Skeletal muscle tissue (tissue), 4 donors: Measurements from ENCODE around the gene LRRC47. TPM values are rescaled to one million over a fixed set of nuclear protein-coding genes. Genes with fewer than 3 reads are reported as not detected.
"Not testable (repeated sequence)": the region's sequence is repeated elsewhere in the genome, so short reads cannot be mapped to it uniquely, and the experiment has no call there.

Experiments used
- H3K27ac ChIP-seq: one replicate; pipeline ENCODE4 v1.7.0; 2013; ENCODE audit warnings: mild to moderate bottlenecking, low read depth, low read length, inconsistent platforms
- H3K27me3 ChIP-seq, 3 donors: one replicate each; pipeline ENCODE4 v1.7.0; 2013; ENCODE audit warnings: low read length in 3 of 3; ENCODE audit not compliant: control insufficient read depth in 3 of 3, insufficient read depth in 3 of 3
- H3K36me3 ChIP-seq, 3 donors: one replicate each; pipeline ENCODE4 v1.7.0; 2013; ENCODE audit warnings: low read length in 3 of 3; ENCODE audit not compliant: control insufficient read depth in 3 of 3, insufficient read depth in 3 of 3
- H3K4me1 ChIP-seq, 3 donors: one replicate each; pipeline ENCODE4 v1.7.0; 2013; ENCODE audit warnings: low read length in 3 of 3, mild to moderate bottlenecking in 3 of 3; ENCODE audit not compliant: control insufficient read depth in 3 of 3, insufficient read depth in 3 of 3
- H3K4me3 ChIP-seq, 3 donors: one replicate each; pipeline ENCODE4 v1.7.0; 2013; ENCODE audit warnings: low read length in 3 of 3
- H3K9ac ChIP-seq, 3 donors: one replicate each; pipeline ENCODE4 v1.7.0; 2013; ENCODE audit warnings: low read length in 3 of 3, mild to moderate bottlenecking in 3 of 3, moderate library complexity in 2 of 3, low read depth in 1 of 3
- H3K9me3 ChIP-seq, 3 donors: one replicate each; pipeline ENCODE4 v1.7.0; 2013; ENCODE audit warnings: low read length in 3 of 3; ENCODE audit not compliant: control insufficient read depth in 3 of 3
- total RNA-seq: library from RNA; depleted of rRNA; stranded (reverse); fragments of >200 nt; gene quantifications from one replicate; pipeline ENCODE4 v1.2.3, GENCODE V29; 2014
- donor health status: Osteomylitis.

LRRC47 gene
- total RNA-seq, 1 donor from 2014 or later: 28.7 TPM

GRCh38 chr1:3817138-3817740 is 20.9 kb upstream of the LRRC47 start:
- Histone ChIP-seq H3K27me3 (no peaks in the 10 kb centered on the region), H3K9ac (no peak overlapping the region), H3K4me1 (no peaks in the 10 kb centered on the region), H3K27ac (no peak overlapping the region), H3K36me3 (peaks cover 55 to 57% (median 55%) of the 10 kb centered on the region in 3 donors), H3K9me3 (no peaks in the 10 kb centered on the region), H3K4me3 (no peak overlapping the region)

GRCh38 chr1:3816331-3817137 is 20.2 kb upstream of the LRRC47 start:
- Histone ChIP-seq H3K4me3 (no peak overlapping the region), H3K4me1 (no peaks in the 10 kb centered on the region), H3K27me3 (no peaks in the 10 kb centered on the region), H3K9me3 (no peaks in the 10 kb centered on the region), H3K9ac (no peak overlapping the region), H3K27ac (no peak overlapping the region), H3K36me3 (peaks cover 48 to 50% (median 49%) of the 10 kb centered on the region in 3 donors)

- peaks cover 35% of the 10 kb centered on the region in 3 donors for H3K36me3 ChIP-seq
- no peaks in the 10 kb centered on the region for H3K27me3 ChIP-seq
- no peaks in the 10 kb centered on the region for H3K9me3 ChIP-seq
- no peak overlapping the region for H3K27ac ChIP-seq
- no peak overlapping the region for H3K4me3 ChIP-seq
- no peaks in the 10 kb centered on the region for H3K4me1 ChIP-seq
- H3K9ac ChIP-seq: no peak overlapping the region
Measured at GRCh38 chr1:3814771-3815561, 18.7 kb upstream of the LRRC47 start.

DNA sequence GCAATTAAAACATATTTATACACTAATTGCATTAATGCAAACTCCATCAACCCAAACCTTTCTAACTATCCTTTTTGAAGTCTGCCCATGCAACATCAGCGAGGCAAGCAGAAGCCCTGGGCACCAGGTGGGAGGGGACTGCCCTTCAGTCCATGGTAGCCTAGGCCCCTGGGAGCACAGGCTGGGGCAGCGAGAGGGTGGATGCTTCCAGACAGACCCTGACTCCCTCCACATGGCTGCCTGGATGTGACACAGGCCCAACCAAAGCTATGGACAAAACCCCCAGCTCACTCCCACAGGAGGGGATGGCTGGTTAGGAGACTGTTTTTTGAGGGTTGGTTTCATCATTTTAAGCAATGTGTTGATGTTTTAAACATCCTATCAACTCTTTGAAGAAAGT is 17.8 kb upstream of the LRRC47 start:
- no peaks in the 10 kb centered on the region for H3K9me3 ChIP-seq
- no peak overlapping the region for H3K27ac ChIP-seq
- H3K9ac ChIP-seq: no peak overlapping the region
- H3K4me3 ChIP-seq: no peak overlapping the region
- H3K4me1 ChIP-seq: no peaks in the 10 kb centered on the region
- H3K36me3 ChIP-seq: peaks cover 28 to 32% (median 29%) of the 10 kb centered on the region in 3 donors
- no peaks in the 10 kb centered on the region for H3K27me3 ChIP-seq

DNA sequence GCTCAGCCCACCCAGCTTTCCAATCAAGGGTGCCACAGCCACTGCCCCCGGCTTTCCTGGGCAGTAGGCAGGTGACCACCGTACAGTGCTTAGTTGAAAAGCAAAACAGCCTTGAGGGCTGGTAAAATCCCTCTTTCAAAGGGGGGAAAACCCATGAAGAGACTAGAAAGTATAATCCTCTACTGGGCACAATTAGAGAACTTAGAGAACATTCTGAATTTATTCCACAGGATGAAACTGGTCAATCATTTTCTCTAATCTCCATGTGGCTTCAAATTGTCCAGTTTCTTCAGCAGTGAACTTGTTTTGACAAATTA is 15.3 kb upstream of the LRRC47 start:
- peaks cover 21 to 26% (median 24%) of the 10 kb centered on the region in 3 donors for H3K36me3 ChIP-seq
- H3K27ac ChIP-seq: no peak overlapping the region
- no peak overlapping the region for H3K4me3 ChIP-seq
- no peaks in the 10 kb centered on the region for H3K9me3 ChIP-seq
- peaks cover 0 to 5% (median 0%) of the 10 kb centered on the region in 3 donors for H3K27me3 ChIP-seq
- H3K4me1 ChIP-seq: no peaks in the 10 kb centered on the region
- no peak overlapping the region for H3K9ac ChIP-seq

- not testable (repeated sequence) for H3K27me3 ChIP-seq, H3K27ac ChIP-seq
Measured at GRCh38 chr1:3810149-3810761, 14.0 kb upstream of the LRRC47 start.

GRCh38 chr1:3809680-3810079 is 13.4 kb upstream of the LRRC47 start:
- Histone ChIP-seq H3K36me3 (peaks cover 7 to 8% (median 7%) of the 10 kb centered on the region in 3 donors), H3K27me3 (peaks cover 2 to 12% (median 8%) of the 10 kb centered on the region in 3 donors), H3K4me1 (no peaks in the 10 kb centered on the region), H3K9me3 (no peaks in the 10 kb centered on the region), H3K4me3 (no peak overlapping the region), H3K9ac (no peak overlapping the region), H3K27ac (no peak overlapping the region)

More at GRCh38 chr1:3810149-3810761, 14.0 kb upstream of the LRRC47 start:
- not testable (repeated sequence) for H3K4me1 ChIP-seq, H3K9me3 ChIP-seq, H3K9ac ChIP-seq, H3K4me3 ChIP-seq
- H3K36me3 ChIP-seq: peaks cover 12 to 14% (median 13%) of the 10 kb centered on the region in 3 donors

DNA sequence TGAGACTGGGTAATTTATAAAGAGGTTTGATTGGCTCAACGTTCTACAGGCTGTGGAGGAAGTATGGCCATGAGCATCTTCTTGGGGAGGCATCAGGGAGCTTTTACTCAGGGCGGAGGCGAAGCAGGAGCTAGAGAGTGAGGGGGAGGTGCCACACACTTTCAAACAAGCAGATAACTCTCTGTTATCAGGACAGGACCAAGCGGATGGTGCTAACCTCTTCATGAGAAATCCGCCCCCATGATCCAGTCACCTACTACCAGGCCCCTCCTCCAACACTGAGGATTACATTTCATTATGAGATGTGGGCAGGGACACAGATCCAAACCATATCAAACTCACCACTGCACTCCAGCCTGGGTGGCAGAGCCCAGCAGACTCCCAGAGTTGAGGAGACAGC is 11.5 kb upstream of the LRRC47 start:
- Histone ChIP-seq H3K27me3 (peaks cover 8 to 21% (median 15%) of the 10 kb centered on the region in 3 donors), H3K27ac (no peak overlapping the region), H3K4me3 (no peak overlapping the region), H3K9me3 (no peaks in the 10 kb centered on the region), H3K36me3 (no peaks in the 10 kb centered on the region), H3K4me1 (no peaks in the 10 kb centered on the region), H3K9ac (no peak overlapping the region)

DNA sequence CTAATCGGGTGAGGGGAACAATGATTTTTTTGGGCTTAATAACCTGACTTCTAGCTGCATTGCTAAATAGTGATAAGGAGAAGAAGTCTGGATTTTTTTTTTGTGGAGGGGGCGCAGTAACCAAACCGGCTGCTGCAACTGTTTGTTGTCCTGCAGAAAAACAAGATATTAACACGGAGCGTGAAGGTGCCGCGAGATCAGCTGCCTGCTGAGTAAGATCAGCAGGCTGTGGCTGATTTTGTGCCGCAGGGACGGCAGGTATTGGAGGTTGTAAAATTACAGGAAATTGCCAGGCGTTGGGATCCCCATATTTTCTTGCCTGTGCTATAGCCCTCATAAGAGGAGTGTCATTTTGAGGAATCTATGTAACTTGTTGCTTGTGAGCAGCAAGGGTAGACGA is 8.7 kb upstream of the LRRC47 start:
- H3K27me3 ChIP-seq: peaks cover 8 to 26% (median 20%) of the 10 kb centered on the region in 3 donors
- H3K9me3 ChIP-seq: no peaks in the 10 kb centered on the region

More for the DNA sequence above, 8.7 kb upstream of the LRRC47 start:
- Histone ChIP-seq H3K4me3 (no peak overlapping the region), H3K36me3 (no peaks in the 10 kb centered on the region), H3K4me1 (peaks cover 0 to 2% (median 0%) of the 10 kb centered on the region in 3 donors), H3K9ac (no peak overlapping the region), H3K27ac (no peak overlapping the region)
